GM21526 (cell line): ENCODE measurements around the gene TRIM71.
"Not testable (repeated sequence)": the region's sequence is repeated elsewhere in the genome, so short reads cannot be mapped to it uniquely, and the experiment has no call there.

ENCODE experiments used
- ATAC-seq: cut with Tn5 transposase; IDR thresholded peaks from one replicate; pipeline ENCODE4 v1.9.1; 2021; ENCODE audit warnings: moderate library complexity; ENCODE audit not compliant: unreplicated experiment, low FRiP score

TRIM71 gene

GRCh38 chr3:32841867-32842470 lies 24.2 kb downstream of the TRIM71 start:
- no peak for ATAC-seq

DNA sequence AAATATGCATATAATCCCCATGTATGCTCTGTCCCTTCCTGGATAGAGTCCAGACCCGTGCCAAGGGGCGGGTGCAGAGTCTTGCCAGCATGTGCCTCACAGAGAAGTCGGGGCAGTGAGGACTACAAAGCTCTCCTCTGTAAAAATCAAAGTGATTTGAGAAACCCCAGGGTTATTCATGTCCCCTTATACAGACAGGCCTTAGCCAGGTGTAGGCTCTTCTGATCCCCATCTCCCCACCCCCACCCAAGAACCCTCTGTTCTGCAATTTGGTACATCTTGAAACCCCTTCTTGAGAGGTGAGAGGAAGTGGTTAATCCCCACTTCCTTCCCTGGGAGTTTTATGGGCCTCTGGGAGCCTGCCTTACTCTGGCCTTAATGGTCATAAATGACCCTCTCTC lies 24.7 kb downstream of the TRIM71 start:
- ATAC-seq = no peak

GRCh38 chr3:32842987-32843386 lies 25.2 kb downstream of the TRIM71 start:
- no peak for ATAC-seq

GRCh38 chr3:32843510-32844321 lies 25.9 kb downstream of the TRIM71 start:
- ATAC-seq = no peak

GRCh38 chr3:32844322-32844654 lies 26.5 kb downstream of the TRIM71 start:
- ATAC-seq = no peak

- ATAC-seq = no peak
These were observed 27.1 kb downstream of the TRIM71 start for GRCh38 chr3:32844914-32845313.

DNA sequence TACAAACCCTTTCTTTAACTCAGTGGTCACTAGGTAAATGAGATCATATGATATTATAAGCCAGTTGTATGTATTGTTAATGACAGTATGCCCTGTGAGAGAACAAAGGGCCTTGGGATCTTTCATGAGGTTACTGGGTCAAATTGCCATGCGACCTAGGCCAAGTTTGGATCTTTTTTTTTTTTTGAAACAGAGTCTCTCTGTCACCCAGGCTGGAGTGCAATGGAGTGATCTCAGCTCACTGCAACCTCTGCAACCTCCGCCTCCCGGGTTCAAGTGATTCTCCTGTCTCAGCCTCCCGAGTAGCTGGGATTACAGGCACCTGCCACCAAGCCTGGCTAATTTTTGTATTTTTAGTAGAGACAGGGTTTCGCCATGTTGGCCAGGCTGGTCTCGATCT lies 27.7 kb downstream of the TRIM71 start:
- not testable (repeated sequence) for ATAC-seq

- ATAC-seq = not testable (repeated sequence)
These were observed 29.2 kb downstream of the TRIM71 start for GRCh38 chr3:32847045-32847444.

DNA sequence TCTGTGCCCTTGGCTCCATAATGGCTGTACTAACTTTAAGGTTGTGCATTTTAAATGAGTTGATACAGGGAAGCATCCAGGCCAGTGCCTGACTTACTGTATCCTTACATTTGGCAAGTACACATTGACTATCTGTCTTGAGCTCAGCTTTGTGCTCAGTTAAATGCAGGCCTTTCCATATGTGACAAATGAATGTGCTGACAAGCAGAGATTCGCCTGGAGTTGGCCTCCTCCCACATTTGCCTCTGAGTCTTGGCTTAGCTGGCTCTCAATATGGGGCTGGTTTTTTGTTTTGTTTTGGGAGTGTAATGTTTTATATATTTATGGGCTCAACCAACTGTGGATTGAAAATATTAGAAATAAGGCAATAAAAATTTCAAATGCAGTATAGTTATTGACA lies 29.7 kb downstream of the TRIM71 start:
- ATAC-seq = no peak

DNA sequence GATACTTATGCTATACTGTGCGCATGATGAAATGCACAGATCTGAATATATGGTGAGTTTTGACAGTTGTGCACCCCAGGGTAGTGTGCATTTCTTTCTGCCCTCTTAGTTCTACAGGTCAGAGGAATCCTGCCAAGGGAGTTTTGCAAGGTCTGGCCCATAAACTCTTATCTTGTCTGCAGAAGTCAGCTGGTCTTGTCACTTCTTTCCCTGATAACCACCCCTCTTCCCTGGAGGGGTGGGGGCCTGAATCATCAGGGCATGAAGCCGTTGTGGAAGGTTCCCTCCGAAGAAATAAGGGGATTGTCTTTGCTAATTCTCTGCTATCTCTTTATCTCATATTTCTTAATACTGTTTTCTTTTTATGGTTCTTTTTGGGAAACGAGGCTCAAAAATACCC lies 30.4 kb downstream of the TRIM71 start:
- no peak for ATAC-seq

DNA sequence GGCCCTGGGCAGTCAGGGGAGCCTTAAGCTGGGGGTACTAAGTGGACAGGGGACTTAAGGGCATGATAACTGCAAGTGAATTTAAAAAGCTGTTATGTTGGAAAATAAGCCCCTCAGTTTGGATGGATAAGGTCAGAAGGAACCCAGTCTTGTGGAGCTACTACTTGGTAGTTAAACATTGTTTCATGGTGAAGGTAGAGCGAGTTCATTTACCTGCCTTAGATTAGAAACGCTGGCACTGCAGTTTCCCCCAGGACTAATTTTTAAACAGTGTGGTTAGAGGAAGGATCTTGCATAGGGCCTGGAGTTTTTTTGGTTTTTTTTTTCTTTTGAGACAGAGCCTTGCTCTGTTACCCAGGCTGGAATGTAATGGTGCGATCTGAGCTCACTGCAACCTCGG lies 31.2 kb downstream of the TRIM71 start:
- no peak for ATAC-seq

GRCh38 chr3:32850226-32850625 lies 32.4 kb downstream of the TRIM71 start:
- ATAC-seq = no peak

DNA sequence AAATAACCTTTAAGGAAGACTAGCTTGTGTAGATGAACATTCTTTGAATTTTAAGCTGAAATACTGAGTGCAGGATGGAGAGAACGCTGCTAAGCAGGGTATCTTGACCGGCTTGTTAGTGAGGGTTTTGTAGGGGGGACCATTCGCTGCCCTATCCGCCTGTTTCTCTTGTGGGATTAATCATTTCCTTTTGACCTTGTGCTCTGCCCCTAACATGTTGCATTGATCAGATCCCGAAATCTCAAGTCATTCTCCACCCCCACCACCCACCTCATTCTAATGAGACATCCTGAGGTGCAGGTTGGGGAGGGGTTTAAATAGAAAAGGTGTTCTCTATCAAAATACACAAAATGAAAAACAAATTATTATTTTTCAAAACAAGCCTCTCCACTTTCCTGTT lies 32.8 kb downstream of the TRIM71 start:
- no peak for ATAC-seq

DNA sequence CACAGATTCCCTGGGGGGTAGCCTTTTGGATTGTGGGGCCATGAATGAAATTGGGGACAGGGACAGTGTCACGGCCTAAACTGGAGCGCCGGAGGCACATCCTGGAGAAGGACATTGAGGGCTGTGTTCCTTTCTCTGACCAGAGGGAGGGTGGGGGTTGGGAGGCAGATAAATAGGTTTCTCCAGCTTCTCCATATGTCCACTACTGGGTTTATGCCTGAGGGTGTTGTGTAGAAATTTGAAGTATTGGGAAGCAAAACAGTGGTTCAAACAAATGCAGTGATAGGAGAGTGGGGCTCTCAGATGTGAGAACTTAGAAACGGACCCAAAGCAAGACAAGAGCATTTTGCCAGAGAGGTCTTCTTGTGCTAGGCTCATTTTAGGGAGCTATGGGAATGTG lies 34.3 kb downstream of the TRIM71 start:
- no peak for ATAC-seq

GRCh38 chr3:32855350-32855953 lies 37.7 kb downstream of the TRIM71 start:
- no peak for ATAC-seq

DNA sequence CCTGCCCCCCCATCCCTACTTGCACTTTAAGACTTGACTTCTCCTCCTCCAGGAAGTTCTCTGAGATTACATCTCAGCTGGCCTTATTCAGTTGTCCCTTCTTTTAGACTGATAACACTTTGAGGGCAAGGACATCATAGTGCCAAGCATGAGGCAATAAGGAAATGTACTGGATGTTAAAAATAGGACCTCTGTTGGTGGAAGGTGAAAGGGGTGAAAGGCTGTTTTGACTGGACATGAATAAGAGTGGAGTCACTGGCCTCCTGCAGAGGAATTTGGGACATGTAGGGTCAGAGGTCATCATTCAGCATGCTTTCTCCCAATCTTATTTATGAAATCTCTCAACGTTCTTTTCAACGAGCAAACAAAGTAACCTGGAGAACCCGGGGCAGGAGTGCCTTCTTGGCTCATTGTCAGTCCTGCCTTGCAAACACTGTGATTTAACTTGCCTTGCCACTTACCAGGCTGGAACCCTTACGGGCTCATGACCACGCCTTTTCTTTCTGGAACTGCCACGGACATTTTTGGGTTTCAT lies 38.6 kb downstream of the TRIM71 start:
- ATAC-seq = no peak

DNA sequence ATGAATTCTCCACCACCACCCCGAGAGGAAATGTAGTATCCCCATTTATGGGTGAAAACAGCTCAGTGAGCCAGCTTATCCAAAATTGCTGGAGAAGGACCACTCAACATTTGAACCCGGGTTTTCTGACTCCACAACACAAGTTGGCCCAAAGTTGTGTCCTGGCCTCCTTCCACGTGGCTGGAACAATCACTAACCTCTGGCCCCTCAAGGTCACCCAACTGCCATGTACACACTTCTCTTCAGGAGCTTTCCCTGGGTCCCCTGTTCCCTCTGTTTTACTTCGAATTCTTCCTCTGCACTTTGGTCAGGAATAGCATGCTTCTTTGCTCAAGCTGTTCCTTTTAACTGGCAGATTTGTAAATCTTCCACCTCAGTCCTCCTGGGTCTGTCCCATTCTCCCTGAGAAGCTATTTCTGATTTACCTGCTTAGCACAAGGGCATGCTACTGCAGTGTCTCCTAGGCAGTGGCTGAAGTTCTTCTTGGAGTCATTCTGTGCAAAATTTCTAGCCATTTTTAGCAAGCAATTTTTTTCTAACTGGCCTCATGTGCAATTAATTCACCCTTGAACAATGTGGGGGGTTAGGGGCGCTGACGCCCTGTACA lies 39.2 kb downstream of the TRIM71 start:
- ATAC-seq = no peak

- no peak for ATAC-seq
These were observed 40.1 kb downstream of the TRIM71 start for GRCh38 chr3:32857921-32858320.

GRCh38 chr3:32859604-32860237 lies 41.9 kb downstream of the TRIM71 start:
- ATAC-seq = no peak

DNA sequence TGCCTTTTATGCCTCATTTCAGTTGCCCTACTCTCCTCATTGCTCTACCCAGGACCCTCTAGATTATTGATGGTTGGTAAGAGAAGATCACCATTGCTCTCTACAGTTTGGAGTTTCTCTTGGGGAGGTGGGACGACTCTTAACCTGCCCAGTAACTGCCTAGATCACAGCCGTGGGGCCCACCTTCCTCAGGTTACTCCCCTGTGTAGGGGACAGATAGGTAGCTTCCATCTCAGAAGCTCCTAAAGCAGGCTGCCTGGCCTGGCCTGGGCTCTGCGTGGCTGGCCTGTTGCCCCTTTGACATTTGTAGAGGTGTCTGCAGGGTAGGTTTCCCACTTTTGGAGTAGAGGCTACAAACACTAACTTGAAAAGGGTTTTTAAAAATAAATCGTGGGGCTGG lies 42.7 kb downstream of the TRIM71 start:
- no peak for ATAC-seq

GRCh38 chr3:32861681-32862080 lies 43.9 kb downstream of the TRIM71 start:
- ATAC-seq = no peak
